Measurements from ENCODE around the gene SIRT3. TPM values are rescaled to one million over a fixed set of nuclear protein-coding genes. Genes with fewer than 3 reads are reported as not detected.

SIRT3 gene
- total and polyA plus RNA-seq, 11 donors: 21.2 to 46.5 (median 27.3) TPM

DNA sequence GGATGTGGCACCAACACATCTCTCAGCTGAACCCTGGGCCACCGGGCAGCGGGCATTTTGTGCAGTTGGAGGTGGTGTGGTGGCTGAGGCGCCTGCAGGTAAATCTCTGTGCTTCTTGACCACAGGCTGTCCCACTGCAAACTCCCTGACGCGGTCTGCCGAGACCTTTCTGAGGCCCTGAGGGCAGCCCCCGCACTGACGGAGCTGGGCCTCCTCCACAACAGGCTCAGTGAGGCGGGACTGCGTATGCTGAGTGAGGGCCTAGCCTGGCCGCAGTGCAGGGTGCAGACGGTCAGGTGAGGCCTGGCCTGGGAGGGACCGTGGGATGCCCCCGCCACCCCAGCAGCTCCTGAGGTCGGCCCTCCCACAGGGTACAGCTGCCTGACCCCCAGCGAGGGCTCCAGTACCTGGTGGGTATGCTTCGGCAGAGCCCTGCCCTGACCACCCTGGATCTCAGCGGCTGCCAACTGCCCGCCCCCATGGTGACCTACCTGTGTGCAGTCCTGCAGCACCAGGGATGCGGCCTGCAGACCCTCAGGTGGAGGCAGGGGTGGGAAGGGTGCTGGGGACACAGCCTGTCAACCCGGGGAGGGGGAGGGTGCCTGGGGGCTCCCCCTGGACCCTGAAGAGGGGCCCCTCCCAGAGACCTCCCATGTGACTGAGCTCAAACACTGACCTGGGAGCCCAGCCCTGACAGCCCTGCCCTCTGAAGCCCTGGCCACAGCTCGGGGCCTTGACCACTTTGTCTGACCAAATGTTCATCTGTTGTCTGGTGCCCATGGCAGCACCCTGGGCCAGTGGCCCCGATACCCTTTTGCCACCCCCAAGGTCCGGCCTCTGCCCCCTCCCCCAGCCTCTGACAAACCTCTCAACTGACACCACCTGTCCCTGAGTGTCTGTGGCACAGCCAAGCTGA lies 48.2 kb upstream of the SIRT3 start:
- TF ChIP-seq POLR2A (IDR thresholded peaks at IDR 0.05): no peak
- TF ChIP-seq, protein P1, sequence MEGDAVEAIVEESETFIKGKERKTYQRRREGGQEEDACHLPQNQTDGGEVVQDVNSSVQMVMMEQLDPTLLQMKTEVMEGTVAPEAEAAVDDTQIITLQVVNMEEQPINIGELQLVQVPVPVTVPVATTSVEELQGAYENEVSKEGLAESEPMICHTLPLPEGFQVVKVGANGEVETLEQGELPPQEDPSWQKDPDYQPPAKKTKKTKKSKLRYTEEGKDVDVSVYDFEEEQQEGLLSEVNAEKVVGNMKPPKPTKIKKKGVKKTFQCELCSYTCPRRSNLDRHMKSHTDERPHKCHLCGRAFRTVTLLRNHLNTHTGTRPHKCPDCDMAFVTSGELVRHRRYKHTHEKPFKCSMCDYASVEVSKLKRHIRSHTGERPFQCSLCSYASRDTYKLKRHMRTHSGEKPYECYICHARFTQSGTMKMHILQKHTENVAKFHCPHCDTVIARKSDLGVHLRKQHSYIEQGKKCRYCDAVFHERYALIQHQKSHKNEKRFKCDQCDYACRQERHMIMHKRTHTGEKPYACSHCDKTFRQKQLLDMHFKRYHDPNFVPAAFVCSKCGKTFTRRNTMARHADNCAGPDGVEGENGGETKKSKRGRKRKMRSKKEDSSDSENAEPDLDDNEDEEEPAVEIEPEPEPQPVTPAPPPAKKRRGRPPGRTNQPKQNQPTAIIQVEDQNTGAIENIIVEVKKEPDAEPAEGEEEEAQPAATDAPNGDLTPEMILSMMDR (IDR thresholded peaks at IDR 0.05): no peak
- no peak overlapping the region for H3K27ac ChIP-seq
- H3K4me3 ChIP-seq: no peak overlapping the region
- intact Hi-C loops (cut with DNase I): no loop called here
- H3K27me3 ChIP-seq: peaks cover 30 to 79% (median 57%) of the 10 kb centered on the region in 9 donors
- no peaks in the 10 kb centered on the region for H3K36me3 ChIP-seq
- DNase-seq (peak in 3 of 5 donors; percentile 15 to 46 (median 20)), ATAC-seq (no peak)
- WGBS, 4 donors: 81 to 86% (median 84%) methylated on average over 9 to 24 of the region's 24 CpGs
- H3K4me1 ChIP-seq: peaks cover 0 to 38% (median 17%) of the 10 kb centered on the region in 12 donors
- no peaks in the 10 kb centered on the region for H3K9me3 ChIP-seq

DNA sequence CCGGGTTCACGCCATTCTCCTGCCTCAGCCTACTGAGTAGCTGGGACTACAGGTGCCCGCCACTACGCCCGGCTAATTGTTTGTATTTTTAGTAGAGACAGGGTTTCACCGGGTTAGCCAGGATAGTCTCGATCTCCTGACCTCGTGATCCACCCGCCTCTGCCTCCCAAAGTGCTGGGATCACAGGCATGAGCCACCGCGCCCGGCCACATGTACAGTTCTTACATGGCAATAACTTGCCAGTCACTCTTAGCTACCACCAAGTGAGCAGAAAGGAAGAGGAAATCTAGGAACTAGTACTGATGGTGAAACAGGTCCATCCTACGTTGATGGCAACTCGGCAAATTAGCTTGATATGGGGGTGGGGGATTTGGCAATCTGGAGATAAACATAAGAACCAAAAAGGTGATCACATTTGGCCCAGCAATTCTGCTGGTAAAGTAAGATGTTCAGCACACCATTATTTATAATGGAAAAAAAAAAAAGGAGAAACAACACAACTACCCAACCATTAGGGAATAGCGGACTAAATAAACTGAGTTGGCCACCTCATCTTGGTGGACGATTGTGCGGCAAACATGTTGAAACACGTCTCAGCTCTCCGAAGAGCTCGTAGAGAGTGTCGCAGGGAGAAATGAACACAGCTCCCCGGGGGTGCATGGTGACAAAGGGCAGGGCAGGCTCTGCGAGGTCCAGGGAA lies 47.4 kb upstream of the SIRT3 start:
- H3K27me3 ChIP-seq: peaks cover 38 to 87% (median 65%) of the 10 kb centered on the region in 9 donors
- no peaks in the 10 kb centered on the region for H3K9me3 ChIP-seq
- ATAC-seq (no peak), DNase-seq (no peak)
- TF ChIP-seq POLR2A (IDR thresholded peaks at IDR 0.05): no peak
- TF ChIP-seq, protein P1 (IDR thresholded peaks at IDR 0.05): no peak
- H3K4me3 ChIP-seq: no peak overlapping the region
- H3K36me3 ChIP-seq: no peaks in the 10 kb centered on the region
- peaks cover 0 to 39% (median 21%) of the 10 kb centered on the region in 12 donors for H3K4me1 ChIP-seq
- intact Hi-C loops (cut with DNase I): no loop called here
- 81 to 84% (median 82%) methylated on average over 23 of the region's 23 CpGs for WGBS, 4 donors
- H3K27ac ChIP-seq: no peak overlapping the region

DNA sequence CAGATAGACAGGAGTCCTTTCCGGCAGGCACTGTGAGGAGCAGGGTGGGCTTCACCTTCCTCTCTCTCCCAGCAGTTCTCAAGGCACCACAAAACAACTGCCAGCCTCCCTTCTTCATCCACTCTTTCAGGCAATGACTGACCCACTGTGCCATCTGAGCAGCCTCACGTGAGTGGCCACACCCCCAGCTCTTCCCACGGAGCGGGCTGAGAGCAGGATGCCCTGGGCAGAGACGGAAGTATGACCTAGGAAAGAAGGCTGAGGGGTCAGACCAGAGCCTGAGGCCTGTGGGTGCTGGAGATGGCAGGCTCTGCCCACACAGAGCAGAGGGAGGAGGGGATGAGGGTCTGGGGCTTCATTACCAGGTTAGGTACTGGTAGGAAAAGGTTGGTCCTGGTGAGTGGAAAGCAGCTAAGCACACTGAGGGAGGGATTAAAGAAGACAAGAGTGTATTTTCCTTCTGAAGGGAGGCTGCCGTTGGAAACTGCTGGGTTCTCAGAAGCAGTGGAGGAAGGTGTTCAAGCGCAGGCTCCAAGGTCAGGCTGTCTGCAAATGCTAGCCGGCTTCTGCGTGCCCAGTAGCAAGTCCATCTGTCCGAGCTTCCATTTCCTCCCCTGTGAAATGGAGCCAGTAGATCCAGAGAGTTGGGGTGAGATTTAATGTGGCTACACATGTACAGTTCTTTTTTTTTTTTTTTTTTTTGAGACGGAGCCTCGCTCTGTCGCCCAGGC lies 46.7 kb upstream of the SIRT3 start:
- ATAC-seq: no peak
- Histone ChIP-seq H3K9me3 (no peaks in the 10 kb centered on the region), H3K27ac (no peak overlapping the region), H3K4me3 (no peak overlapping the region), H3K27me3 (peaks cover 39 to 91% (median 71%) of the 10 kb centered on the region in 9 donors), H3K36me3 (no peaks in the 10 kb centered on the region), H3K4me1 (peaks cover 0 to 32% (median 16%) of the 10 kb centered on the region in 12 donors)
- peak in 2 of 5 donors; percentile 7 to 38 for DNase-seq
- 56 to 65% (median 63%) methylated on average over 12 to 13 of the region's 13 CpGs for WGBS, 4 donors
- intact Hi-C loops (cut with DNase I): no loop called here
- TF ChIP-seq POLR2A (IDR thresholded peaks at IDR 0.05): no peak
- TF ChIP-seq, protein P1 (IDR thresholded peaks at IDR 0.05): no peak

Data from heart left ventricle (tissue), 16 donors.